PC-9 (cell line): ENCODE results near the gene ENAM. TPM values are rescaled to one million over a fixed set of nuclear protein-coding genes. Genes with fewer than 3 reads are reported as not detected.
"Not testable (repeated sequence)": the region's sequence is repeated elsewhere in the genome, so short reads cannot be mapped to it uniquely, and the experiment has no call there.

Source experiments
- BruUV-seq: library from RNA; stranded (reverse); fragments of 400-500 nt; replicated peaks from 2 replicates; lab custom pipeline; 2021; lab: Mats Ljungman, UMichigan
- CTCF ChIA-PET: fragments of 300-600 bp; sonication (Branson Sonifier 250); formaldehyde crosslinking; loops from one replicate; lab custom pipeline; 2022; ENCODE audit warnings: antibody characterized with exemption; lab: Charles Lee
- POLR2A ChIA-PET: fragments of 300-600 bp; sonication (Branson Sonifier 250); formaldehyde crosslinking; loops from one replicate; lab custom pipeline; 2022; ENCODE audit warnings: antibody characterized with exemption; ENCODE audit not compliant: unreplicated experiment; lab: Charles Lee
- DNase-seq, 2 experiments: peaks; one replicate each; pipeline versions ENCODE4 v3.0.0 to v3.0.0-alpha.2; 2015 to 2022; ENCODE audit warnings: mixed read lengths in 1 of 2
- H2AFZ ChIP-seq: fragments of 200-600 bp; sonication (generic); 2 replicates; pipeline ENCODE4 v1.8.1; 2017; ENCODE audit warnings: antibody characterized with exemption
- H3F3A ChIP-seq: fragments of 200-600 bp; sonication (generic); 2 replicates; pipeline ENCODE4 v1.8.1; 2017; ENCODE audit warnings: antibody characterized with exemption, mild to moderate bottlenecking, low read depth; ENCODE audit not compliant: insufficient read depth
- H3K27ac ChIP-seq: fragments of 200-600 bp; sonication (generic); 2 replicates; pipeline ENCODE4 v1.6.1; 2016; ENCODE audit warnings: mixed run types
- H3K27me3 ChIP-seq: fragments of 200-600 bp; sonication (generic); 2 replicates; pipeline ENCODE4 v1.6.1; 2016; ENCODE audit warnings: low read depth, mixed run types; ENCODE audit not compliant: insufficient read depth
- H3K36me3 ChIP-seq: fragments of 200-600 bp; sonication (generic); 2 replicates; pipeline ENCODE4 v1.6.1; 2016; ENCODE audit warnings: low read depth, mixed run types
- H3K4me1 ChIP-seq: fragments of 200-600 bp; sonication (generic); replicated peaks from 2 replicates; pipeline ENCODE4 v1.6.1; 2016; ENCODE audit warnings: mixed run types; ENCODE audit not compliant: insufficient read depth
- H3K4me2 ChIP-seq: fragments of 200-600 bp; sonication (generic); 2 replicates; pipeline ENCODE4 v1.6.1; 2017; ENCODE audit warnings: mixed run types
- H3K4me3 ChIP-seq: fragments of 200-600 bp; sonication (generic); 2 replicates; pipeline ENCODE4 v1.6.1; 2016; ENCODE audit warnings: mixed run types
- H3K79me2 ChIP-seq: fragments of 200-600 bp; sonication (generic); 2 replicates; pipeline ENCODE4 v1.6.1; 2017; ENCODE audit warnings: low read depth, mixed run types
- H3K9me2 ChIP-seq: fragments of 200-600 bp; sonication (generic); 2 replicates; pipeline ENCODE4 v1.8.1; 2017; ENCODE audit warnings: mild to moderate bottlenecking; ENCODE audit not compliant: insufficient read depth
- H3K9me3 ChIP-seq: fragments of 200-600 bp; sonication (generic); 2 replicates; pipeline ENCODE4 v1.8.1; 2016; ENCODE audit warnings: low read depth; ENCODE audit not compliant: insufficient read depth
- H4K20me1 ChIP-seq: fragments of 200-600 bp; sonication (generic); 2 replicates; pipeline ENCODE4 v1.8.1; 2017; ENCODE audit not compliant: insufficient read depth
- EZH2 ChIP-seq: fragments of 200-600 bp; sonication (generic); IDR thresholded peaks from 2 replicates; pipeline ENCODE4 v1.8.0; 2017; ENCODE audit warnings: antibody characterized with exemption, low read depth
- intact Hi-C: fragments of 100-400 bp; cut with micrococcal nuclease; formaldehyde crosslinking; loops from one replicate; pipeline ENCODE4 v1.10.0; 2022; ENCODE audit not compliant: unreplicated experiment
- total RNA-seq: library from RNA; stranded (reverse); gene quantifications from 2 replicates; pipeline ENCODE4 v1.2.3, GENCODE V29; 2021
- TF ChIP-seq, protein P1 (sequence below): fragments of 200-600 bp; sonication (generic); conservative IDR thresholded peaks from 2 replicates; pipeline ENCODE4 v1.6.1; 2017; ENCODE audit warnings: mixed run types, antibody characterized with exemption, mild to moderate bottlenecking, moderate library complexity

The ENAM gene
- total RNA-seq, 1 experiment from 2014 or later: not detected

DNA sequence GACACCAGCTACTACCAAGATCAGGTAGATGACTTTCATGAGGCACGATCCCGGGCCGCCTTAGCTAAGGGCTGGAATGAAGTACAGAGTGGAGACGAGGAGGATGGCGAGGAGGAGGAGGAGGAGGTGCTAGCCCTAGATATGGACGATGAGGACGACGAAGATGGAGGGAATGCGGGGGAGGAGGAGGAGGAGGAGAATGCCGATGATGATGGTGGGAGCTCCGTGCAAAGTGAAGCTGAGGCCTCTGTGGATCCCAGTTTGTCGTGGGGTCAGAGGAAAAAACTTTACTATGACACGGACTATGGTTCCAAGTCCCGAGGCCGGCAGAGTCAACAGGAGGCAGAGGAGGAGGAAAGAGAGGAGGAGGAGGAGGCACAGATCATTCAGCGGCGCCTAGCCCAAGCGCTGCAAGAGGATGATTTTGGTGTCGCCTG, 60.3 kb downstream of the ENAM start:
- peak overlapping the region; percentile 98 for H3K4me3 ChIP-seq
- no peak for DNase-seq
- H4K20me1 ChIP-seq: peaks cover 5% of the 10 kb centered on the region
- POLR2A ChIA-PET: no interaction called here
- no peaks in the 10 kb centered on the region for H3K36me3 ChIP-seq
- H3K9me3 ChIP-seq: no peaks in the 10 kb centered on the region
- no peaks in the 10 kb centered on the region for H3K9me2 ChIP-seq
- intact Hi-C loops: loop anchor here (1.0 to 10.0 kb wide), 4 partner anchors 16 to 306 kb away; partner anchors contain the start of gene DCK
- peaks cover 15% of the 10 kb centered on the region for H3F3A ChIP-seq
- peaks cover 22% of the 10 kb centered on the region for H3K4me1 ChIP-seq
- peak overlapping the region; percentile 76 for H3K27ac ChIP-seq
- no TSS peak for BruUV-seq
- TF ChIP-seq, protein P1, sequence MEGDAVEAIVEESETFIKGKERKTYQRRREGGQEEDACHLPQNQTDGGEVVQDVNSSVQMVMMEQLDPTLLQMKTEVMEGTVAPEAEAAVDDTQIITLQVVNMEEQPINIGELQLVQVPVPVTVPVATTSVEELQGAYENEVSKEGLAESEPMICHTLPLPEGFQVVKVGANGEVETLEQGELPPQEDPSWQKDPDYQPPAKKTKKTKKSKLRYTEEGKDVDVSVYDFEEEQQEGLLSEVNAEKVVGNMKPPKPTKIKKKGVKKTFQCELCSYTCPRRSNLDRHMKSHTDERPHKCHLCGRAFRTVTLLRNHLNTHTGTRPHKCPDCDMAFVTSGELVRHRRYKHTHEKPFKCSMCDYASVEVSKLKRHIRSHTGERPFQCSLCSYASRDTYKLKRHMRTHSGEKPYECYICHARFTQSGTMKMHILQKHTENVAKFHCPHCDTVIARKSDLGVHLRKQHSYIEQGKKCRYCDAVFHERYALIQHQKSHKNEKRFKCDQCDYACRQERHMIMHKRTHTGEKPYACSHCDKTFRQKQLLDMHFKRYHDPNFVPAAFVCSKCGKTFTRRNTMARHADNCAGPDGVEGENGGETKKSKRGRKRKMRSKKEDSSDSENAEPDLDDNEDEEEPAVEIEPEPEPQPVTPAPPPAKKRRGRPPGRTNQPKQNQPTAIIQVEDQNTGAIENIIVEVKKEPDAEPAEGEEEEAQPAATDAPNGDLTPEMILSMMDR: no peak
- TF ChIP-seq EZH2: no peak
- H3K27me3 ChIP-seq: no peaks in the 10 kb centered on the region
- CTCF ChIA-PET: interaction anchor here (0.6 kb wide), 1 partner anchor 182 kb away, joined by 13 read pairs; no protein-coding TSS in a partner anchor
- H2AFZ ChIP-seq: peak overlapping the region; percentile 99
- peak overlapping the region; percentile 96 for H3K4me2 ChIP-seq
- peaks cover 33% of the 10 kb centered on the region for H3K79me2 ChIP-seq

DNA sequence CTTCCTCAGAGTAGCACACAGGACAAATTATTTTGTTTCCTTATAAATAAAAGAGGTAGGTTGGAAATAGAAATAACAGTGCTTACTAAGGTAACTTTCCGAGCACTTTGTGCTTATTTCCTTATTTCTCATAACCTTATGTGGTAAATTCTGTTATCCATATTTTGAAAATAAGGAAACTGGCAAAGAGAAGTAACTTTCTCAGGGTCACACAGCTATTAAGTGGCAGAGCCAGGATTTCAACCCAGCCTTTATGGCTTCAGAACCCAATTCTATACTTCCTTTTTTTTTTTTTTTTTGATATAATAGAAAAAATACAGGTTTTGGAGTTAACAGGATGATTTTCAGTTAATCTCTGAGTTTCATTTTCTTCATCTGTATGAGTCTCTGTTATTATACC, 63.1 kb downstream of the ENAM start:
- peaks cover 33% of the 10 kb centered on the region for H3K79me2 ChIP-seq
- H3K9me3 ChIP-seq: no peaks in the 10 kb centered on the region
- no peak overlapping the region for H3K27ac ChIP-seq
- no peak for DNase-seq
- H3K36me3 ChIP-seq: no peaks in the 10 kb centered on the region
- no peak overlapping the region for H3K4me2 ChIP-seq
- intact Hi-C loops: no loop called here
- TF ChIP-seq, protein P1: no peak
- no peak for TF ChIP-seq EZH2
- POLR2A ChIA-PET: interaction anchor here (0.6 to 0.7 kb wide), 2 partner anchors 180 to 278 kb away, joined by 3 to 5 read pairs; no protein-coding TSS in a partner anchor
- no peak overlapping the region for H3K4me3 ChIP-seq
- H2AFZ ChIP-seq: no peak overlapping the region
- CTCF ChIA-PET: no interaction called here
- H3F3A ChIP-seq: peaks cover 15% of the 10 kb centered on the region
- H3K4me1 ChIP-seq: peaks cover 22% of the 10 kb centered on the region
- no peaks in the 10 kb centered on the region for H3K9me2 ChIP-seq
- peaks cover 5% of the 10 kb centered on the region for H4K20me1 ChIP-seq
- no peaks in the 10 kb centered on the region for H3K27me3 ChIP-seq
- no TSS peak for BruUV-seq

DNA sequence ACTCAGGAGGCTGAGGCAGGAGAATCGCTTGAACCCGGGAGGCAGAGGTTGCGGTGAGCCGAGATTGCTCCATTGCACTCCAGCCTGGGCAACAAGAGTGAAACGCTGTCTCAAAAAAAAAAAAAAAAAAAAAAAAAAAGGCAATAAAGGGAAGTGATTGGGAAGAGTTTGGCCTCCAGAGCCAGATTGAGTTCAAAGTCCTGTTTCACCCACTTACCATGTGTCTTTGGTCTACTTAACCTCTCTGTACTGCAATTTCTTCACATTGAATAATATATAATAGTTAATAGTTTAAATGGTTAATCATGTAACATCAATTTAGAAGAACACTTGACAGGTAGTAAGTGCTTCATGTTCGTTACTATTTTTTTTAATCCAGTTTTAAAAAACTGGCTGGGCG, 66.1 kb downstream of the ENAM start:
- H3K4me2 ChIP-seq, H3K27ac ChIP-seq, H3K4me3 ChIP-seq, POLR2A ChIA-PET, BruUV-seq, CTCF ChIA-PET, H3F3A ChIP-seq, H3K9me3 ChIP-seq, H2AFZ ChIP-seq, H3K9me2 ChIP-seq, H3K27me3 ChIP-seq, H4K20me1 ChIP-seq, DNase-seq, intact Hi-C loops, H3K36me3 ChIP-seq: not testable (repeated sequence)
- peaks cover 18% of the 10 kb centered on the region for H3K4me1 ChIP-seq
- H3K79me2 ChIP-seq: peaks cover 20% of the 10 kb centered on the region

Other genes with a start within 250 kb of the ENAM start
- not detected in 2 replicates for gene SMR3B, start 245.6 kb upstream of the ENAM start, total RNA-seq
- not detected in 2 replicates for gene OPRPN, start 230.8 kb upstream of the ENAM start, total RNA-seq
- not detected in 2 replicates for gene MUC7, start 156.5 kb upstream of the ENAM start, total RNA-seq
- not detected in 2 replicates for gene AMTN, start 110.2 kb upstream of the ENAM start, total RNA-seq
- not detected in 2 replicates for gene AMBN, start 36.5 kb upstream of the ENAM start, total RNA-seq
- not detected in 2 replicates for gene JCHAIN, start 37.8 kb downstream of the ENAM start, total RNA-seq
- 15.1 and 16.4 TPM in 2 replicates for gene UTP3, start 59.8 kb downstream of the ENAM start, total RNA-seq
- 22.8 and 23.6 TPM in 2 replicates for gene RUFY3, start 93.2 kb downstream of the ENAM start, total RNA-seq
- gene GRSF1, start 211.1 kb downstream of the ENAM start, total RNA-seq: 52.4 and 70.0 TPM in 2 replicates